Suprapubic skin (tissue), 4 donors: ENCODE measurements around the gene MICB.

Experiments
- POLR2A ChIP-seq, 2 donors: fragments of 450-650 bp; IDR thresholded peaks; one replicate each; pipeline ENCODE4 v1.6.1; 2017; ENCODE audit warnings: antibody characterized with exemption in 2 of 2, mild to moderate bottlenecking in 2 of 2, moderate library complexity in 2 of 2
- POLR2AphosphoS5 ChIP-seq, 3 donors: sonication (generic); formaldehyde crosslinking; IDR thresholded peaks; one replicate each; pipeline ENCODE4 v1.6.1; 2017; ENCODE audit warnings: antibody characterized with exemption in 3 of 3
- TF ChIP-seq, protein P1 (sequence below), 2 donors: fragments of 200-600 bp in 1 of 2; fragments of 450-650 bp in 1 of 2; sonication (generic) in 1 of 2; IDR thresholded peaks; one replicate each; pipeline ENCODE4 v1.5.1; 2016 to 2019; ENCODE audit warnings: antibody characterized with exemption in 2 of 2, mild to moderate bottlenecking in 1 of 2, moderate library complexity in 1 of 2

- TF ChIP-seq POLR2A (IDR thresholded peaks at IDR 0.05): peak; percentile 78 to 89
- TF ChIP-seq, protein P1, sequence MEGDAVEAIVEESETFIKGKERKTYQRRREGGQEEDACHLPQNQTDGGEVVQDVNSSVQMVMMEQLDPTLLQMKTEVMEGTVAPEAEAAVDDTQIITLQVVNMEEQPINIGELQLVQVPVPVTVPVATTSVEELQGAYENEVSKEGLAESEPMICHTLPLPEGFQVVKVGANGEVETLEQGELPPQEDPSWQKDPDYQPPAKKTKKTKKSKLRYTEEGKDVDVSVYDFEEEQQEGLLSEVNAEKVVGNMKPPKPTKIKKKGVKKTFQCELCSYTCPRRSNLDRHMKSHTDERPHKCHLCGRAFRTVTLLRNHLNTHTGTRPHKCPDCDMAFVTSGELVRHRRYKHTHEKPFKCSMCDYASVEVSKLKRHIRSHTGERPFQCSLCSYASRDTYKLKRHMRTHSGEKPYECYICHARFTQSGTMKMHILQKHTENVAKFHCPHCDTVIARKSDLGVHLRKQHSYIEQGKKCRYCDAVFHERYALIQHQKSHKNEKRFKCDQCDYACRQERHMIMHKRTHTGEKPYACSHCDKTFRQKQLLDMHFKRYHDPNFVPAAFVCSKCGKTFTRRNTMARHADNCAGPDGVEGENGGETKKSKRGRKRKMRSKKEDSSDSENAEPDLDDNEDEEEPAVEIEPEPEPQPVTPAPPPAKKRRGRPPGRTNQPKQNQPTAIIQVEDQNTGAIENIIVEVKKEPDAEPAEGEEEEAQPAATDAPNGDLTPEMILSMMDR (IDR thresholded peaks at IDR 0.05): no peak
- peak; percentile 75 to 99 (median 97) for TF ChIP-seq POLR2AphosphoS5 (IDR thresholded peaks at IDR 0.05)
Observed at GRCh38 chr6:31541658-31542521, 43.9 kb downstream of the MICB start, which contains the start of gene DDX39B.
